Cardiac septum (tissue), 1 donor: Measurements from ENCODE around the gene FNIP2. TPM values are rescaled to one million over a fixed set of nuclear protein-coding genes. Genes with fewer than 3 reads are reported as not detected.
"Not testable (repeated sequence)": the region's sequence is repeated elsewhere in the genome, so short reads cannot be mapped to it uniquely, and the experiment has no call there.

ENCODE experiments used
- DNase-seq: peaks from one replicate; pipeline ENCODE4 v3.0.0-alpha.2; 2020; ENCODE audit warnings: low spot score
- intact Hi-C: fragments of 100-400 bp; cut with DNase I; formaldehyde crosslinking; loops from one replicate; pipeline ENCODE4 v1.14.0; 2022
- total RNA-seq: library from RNA; stranded (reverse); fragmentation: NEBNext Ultra II Directional; extraction: Animal tissue kit (Norgen Biotek cat#: 25700); gene quantifications from one replicate; pipeline ENCODE4 v1.2.1, GENCODE V29; 2021
- donor health status: DM: no; HTN: no; CAD: no.

FNIP2 gene
- total RNA-seq, 1 donor from 2014 or later = 38.5 TPM

DNA sequence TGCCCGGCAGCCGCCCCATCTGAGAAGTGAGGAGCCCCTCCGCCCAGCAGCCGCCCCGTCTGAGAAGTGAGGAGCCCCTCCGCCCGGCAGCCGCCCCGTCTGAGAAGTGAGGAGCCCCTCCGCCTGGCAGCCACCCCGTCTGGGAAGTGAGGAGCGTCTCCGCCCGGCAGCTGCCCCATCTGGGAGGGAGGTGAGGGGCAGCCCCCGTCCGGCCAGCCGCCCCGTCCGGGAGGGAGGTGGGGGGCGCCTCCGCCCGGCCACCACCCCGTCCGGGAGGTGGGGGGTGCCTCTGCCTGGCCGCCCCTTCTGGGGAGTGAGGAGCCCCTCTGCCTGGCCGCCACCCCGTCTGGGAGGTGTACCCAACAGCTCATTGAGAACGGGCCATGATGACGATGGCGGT, 113.3 kb downstream of the FNIP2 start:
- DNase-seq, intact Hi-C loops: not testable (repeated sequence)

DNA sequence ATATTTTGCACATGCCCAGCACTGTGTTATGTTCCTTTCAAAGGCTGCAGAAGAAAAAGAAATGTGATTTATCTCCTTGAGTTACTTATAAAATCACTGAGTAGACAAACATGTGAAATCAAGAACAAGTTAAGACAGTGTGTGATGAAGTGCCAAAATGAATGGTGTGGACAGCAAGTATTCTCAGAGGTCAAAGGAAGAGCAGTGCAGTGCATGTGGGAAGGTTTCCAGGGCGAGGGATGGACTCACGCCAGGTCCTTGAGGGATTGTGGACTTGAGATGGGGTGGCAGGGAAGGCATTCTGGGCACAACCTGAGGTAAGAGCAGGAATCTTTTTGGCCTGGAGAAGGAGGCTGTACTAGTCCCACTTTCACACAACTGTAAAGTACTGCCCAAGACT, 115.5 kb downstream of the FNIP2 start:
- no peak for DNase-seq
- intact Hi-C loops = no loop called here

DNA sequence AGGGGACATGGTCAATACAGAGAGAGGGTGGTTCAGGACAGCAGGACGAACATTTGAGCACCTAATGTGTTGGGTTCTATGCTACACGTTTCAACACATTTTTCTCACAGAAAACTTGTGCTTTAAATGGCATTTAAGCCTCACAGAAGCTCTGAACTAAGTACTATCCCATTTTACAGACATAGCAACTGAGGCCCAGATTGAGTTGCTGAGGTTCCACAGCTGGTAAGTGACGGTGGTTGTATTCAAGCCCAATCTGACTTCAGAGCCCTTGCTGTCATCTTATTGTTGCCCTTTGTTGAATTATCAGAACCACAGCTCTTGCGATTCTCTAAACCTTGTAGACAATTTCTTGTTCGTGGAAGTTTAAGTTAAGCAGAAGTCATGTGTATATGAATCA, 116.7 kb downstream of the FNIP2 start:
- intact Hi-C loops = no loop called here

DNA sequence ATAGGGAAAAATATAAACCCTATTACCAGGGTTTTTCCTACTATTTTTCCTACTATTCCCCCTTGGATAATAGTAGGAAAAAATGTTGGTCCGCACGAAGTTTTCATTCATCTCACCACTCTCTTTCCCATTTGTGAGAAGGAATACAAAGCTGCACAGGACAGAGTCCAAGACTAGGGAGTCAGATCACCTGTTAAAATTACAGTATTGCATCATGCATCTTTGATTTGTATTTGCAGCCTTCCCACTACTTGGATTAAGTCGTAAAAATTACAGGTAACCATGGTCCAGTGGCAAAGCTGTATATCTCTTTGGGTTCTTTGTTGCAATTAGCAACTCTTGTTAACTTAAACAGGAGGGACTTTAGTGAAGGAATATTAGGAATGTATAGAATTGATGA, 121.5 kb downstream of the FNIP2 start:
- intact Hi-C loops = no loop called here
- no peak for DNase-seq

More for the DNA sequence above, 116.7 kb downstream of the FNIP2 start:
- no peak for DNase-seq

DNA sequence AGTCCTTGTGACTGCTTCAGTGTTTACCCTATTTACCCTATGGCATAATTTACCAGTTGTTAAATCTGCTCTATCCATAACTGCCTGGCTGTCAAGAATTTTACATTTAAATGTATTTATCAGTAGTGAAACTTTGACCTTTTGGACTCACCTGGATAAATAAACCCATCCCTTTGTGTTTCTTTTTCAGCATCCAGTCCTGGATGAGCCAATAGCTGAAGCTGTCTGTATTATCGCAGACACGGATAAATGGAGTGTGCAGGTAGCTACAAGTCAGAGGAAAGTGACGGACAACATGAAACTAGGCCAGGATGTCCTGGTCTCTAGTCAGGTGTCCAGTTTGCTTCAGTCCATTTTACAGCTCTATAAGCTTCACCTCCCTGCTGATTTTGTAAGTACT, 122.4 kb downstream of the FNIP2 start:
- intact Hi-C loops = no loop called here

DNA sequence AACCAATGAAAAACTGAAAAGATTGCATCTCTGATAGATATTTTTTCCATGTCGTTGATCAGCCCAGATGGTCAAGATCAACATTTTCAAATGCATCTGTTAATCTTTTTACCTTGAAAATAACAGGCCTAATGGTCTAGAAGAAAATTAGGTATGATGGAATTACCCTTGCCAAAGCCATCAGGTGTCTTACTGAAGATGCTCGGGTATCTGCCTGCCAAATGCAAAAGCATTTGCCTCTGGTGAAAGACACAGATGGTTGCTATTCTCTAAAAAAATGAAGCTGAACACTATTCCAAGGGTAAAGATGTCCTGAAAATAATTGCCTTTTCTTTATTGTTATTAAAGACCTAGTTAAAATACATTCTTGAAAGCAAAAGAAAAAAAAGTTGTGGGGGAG, 126.0 kb downstream of the FNIP2 start:
- intact Hi-C loops = no loop called here
- no peak for DNase-seq

More for the DNA sequence above, 122.4 kb downstream of the FNIP2 start:
- no peak for DNase-seq

DNA sequence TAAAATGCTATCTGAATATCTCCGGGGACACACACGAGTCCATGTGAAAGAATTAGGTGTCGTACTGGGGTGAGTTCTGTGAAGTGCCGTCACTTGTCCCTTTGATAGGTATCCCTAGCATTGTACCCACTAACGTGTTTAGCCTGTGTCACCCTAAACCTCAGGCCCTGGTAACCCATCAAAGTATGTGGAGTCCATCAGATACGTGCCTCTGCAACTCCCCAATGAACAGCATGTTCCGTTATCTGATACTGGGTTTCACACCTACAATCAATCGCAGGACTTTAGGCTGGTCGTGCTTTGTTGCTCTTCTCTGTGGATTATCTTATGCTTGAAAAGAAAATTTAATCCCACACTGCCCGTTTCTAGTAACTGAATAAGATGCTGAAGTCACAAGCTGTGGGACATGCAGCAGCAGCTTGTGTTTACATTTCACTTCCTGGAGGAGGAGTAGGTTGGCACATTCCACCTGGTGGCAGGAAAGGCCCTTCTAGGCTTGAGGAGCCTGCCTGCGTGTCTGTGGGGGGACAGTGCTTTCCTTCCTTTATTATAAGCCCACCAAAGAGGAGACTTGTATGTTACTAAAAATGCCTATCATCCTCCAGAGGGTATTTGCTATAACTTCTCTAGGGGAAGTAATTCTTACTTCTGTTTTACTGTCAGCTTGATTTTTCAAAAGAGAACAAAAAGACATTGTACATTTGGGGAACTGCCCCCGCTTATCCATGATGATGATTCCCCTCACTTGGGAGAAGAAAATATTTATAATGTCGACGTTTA, 127.2 kb downstream of the FNIP2 start:
- DNase-seq = no peak
- intact Hi-C loops = no loop called here

DNA sequence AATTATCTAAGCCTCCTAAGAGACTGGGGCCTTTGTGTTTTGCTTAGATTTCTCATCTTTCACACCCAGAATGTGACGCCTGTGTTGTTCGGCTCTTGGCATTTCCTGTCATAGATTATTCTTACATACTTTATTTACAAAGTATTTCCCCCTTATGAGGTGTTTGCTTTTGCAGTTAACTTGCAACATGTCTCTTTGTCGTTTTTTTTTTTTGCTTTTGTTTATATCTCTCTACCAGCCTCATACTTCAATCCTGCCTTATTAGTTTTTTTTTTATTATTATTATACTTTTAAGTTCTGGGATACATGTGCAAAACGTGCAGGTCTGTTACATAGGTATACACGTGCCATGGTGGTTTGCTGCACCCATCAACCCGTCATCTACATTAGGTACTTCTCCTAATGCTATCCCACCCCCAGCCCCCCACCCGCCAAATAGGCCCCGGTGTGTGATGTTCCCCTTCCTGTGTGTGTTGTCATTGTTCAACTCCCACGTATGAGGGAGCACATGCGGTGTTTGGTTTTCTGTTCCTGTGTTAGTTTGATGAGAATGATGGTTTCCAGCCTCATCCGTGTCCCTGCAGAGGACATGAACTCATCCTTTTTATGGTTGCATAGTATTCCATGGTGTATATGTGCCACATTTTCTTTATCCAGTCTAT, 127.9 kb downstream of the FNIP2 start:
- DNase-seq, intact Hi-C loops: not testable (repeated sequence)

DNA sequence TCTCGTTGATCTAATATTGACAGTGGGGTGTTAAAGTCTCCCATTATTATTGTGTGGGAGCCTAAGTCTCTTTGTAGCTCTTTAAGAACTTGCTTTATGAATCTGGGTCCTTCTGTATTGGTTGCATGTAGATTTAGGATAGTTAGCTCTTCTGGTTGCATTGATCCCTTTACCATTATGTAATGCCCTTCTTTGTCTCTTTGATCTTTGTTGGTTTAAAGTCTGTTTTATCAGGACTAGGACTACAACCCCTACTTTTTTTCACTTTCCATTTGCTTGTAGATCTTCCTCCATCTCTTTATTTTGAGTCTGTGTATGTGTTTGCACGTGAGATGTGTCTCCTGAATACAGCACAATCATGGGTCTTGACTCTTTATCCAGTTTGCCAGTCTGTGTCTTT, 131.6 kb downstream of the FNIP2 start:
- DNase-seq, intact Hi-C loops: not testable (repeated sequence)

DNA sequence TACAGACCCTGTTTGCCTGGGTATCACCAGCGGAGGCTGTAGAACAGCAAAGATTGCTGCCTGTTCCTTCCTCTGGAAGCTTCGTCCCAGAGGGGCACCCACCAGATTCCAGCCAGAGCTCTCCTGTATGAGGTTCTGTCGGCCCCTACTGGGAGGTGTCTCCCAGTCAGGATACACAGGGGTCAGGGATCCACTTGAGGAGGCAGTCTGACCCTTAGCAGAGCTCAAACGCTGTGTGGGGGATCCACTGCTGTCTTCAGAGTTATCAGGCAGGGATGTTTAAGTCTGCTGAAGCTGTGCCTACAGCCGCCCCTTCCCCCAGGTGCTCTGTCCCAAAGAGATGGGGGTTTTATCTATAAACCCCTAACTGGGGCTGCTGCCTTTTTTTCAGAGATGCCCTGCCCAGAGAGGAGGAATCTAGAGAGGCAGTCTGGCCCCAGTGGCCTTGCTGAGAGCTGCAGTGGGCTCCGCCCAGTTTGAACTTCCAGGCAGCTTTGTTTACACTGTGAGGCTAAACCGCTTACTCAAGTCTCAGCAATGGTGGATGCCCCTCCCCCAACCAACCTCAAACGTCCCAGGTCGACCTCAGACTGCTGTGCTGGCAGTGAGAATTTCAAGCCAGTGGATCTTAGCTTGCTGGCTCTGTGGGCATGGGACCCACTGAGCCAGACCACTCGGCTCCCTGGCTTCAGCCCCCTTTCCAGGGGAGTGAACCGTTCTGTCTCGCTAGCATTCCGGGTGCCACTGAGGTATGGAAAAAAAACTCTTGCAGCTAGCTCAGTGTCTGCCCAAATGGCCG, 133.7 kb downstream of the FNIP2 start:
- intact Hi-C loops, DNase-seq: not testable (repeated sequence)

DNA sequence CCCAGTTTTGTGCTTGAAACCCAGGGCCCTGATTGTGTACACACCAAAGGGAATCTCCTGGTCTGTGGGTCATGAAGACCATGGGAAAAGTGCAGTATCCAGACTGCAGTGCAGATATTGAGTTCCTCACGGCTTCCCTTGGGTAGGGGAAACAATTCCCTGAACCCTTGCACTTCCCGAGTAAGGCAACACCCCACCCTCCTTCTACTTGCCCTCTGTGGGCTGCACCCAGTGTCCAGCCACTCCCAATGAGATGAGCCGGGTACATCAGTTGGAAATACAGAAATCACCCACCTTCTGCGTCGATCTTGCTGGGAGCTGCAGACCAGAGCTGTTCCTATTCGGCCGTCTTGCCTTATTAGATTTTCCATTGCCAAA, 134.2 kb downstream of the FNIP2 start:
- no peak for DNase-seq
- intact Hi-C loops = no loop called here

DNA sequence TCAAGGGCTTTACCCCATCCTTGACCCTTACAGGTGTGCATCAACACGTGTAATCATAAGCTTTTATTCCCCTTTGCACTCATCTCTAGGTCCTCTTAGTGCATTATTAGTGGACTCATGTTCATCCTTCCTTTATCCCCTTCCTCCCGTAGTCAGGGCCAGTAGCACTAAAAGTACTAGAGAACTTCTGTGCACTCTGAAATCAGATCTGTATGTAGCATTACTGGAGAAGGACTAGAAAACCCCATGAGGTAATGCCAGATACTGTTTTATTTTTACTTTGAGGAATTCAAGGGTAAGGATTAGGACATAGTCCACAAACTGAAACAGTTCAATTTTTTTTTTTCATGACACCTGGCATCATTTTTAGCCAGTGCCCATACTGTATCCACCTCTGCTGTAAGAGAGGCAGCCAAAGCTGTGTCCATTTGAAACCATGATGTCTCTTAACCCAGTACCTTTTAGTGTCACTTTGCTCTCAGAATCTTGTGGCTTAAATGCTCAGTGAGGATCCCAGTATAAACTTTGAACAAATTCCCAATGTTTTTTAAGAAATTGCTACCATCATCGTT, 134.7 kb downstream of the FNIP2 start:
- intact Hi-C loops = no loop called here
- DNase-seq = no peak

DNA sequence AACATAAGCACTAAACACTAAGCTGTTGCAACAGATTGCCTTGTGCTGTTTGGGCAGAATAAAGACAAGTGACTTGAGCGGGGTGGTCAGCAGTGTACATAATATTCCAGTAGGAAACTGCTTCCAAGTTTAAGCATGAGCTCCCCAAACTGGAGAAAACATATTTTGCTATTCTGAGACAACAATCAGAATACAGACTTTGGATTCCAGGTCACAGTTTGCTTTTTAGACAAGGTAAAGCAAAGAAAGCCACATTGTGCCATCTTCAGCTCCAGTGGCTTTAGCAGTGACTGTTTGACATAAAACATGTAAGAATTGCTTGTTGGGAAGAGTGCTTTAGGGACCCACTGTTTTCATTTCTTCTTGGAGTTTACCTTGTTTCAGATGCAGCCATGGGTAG, 136.0 kb downstream of the FNIP2 start:
- intact Hi-C loops = no loop called here
- no peak for DNase-seq

DNA sequence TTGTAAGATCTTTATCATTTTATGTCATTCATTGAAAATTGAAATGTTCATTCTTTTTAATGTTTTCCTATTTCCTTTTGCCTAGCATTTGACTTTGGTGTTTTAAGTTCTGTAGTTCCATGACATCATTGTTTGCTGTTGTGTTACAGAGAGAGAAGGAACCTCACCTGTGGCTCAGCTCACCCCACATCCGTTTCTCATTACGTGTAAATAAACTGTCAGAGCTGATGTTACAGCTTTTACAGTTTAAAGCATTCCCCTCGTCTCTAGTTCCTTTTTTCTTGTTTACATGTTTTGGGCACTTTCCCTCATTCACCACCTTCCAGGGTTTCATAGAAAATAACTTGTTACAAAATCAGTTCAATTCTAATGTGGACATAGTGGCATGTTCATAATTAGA, 137.2 kb downstream of the FNIP2 start:
- no peak for DNase-seq
- intact Hi-C loops = no loop called here

DNA sequence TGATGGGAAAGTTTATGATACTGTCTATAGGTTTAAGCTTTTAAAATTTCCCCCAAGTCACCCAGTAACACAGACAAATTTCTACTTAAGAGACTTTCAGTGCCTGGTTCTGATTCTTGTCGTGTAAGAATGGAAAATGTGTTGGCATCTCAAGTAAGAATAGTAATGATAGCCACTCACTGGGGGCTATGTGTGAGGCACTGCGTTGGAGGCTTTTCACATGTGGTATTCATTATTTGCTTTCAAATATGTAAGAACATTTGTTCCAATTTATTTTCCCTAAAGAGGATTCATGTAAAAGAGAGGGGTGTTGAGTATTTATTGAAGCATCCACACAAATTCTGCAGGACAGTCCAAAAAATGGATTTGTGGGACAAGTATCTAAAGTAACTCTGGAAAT, 143.6 kb downstream of the FNIP2 start:
- intact Hi-C loops = no loop called here
- no peak for DNase-seq

DNA sequence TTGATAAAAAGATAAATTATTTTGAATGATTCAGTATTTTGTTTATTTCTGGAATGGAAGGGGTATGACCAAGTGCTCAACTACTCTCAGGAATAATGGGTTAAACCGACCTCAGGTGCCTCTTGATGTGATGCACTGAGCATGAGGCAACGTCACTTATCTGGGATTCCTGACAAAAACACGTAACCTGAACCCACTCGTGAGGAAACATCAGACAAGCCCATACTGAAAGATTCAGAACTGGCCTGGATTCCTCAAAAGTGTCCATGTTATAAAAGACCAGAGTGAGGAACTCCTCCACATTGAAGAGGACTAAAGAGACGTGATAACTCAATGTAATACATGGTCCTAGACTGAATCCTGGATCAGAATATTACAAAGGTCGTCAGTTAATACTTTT, 144.0 kb downstream of the FNIP2 start:
- no peak for DNase-seq
- intact Hi-C loops = no loop called here

DNA sequence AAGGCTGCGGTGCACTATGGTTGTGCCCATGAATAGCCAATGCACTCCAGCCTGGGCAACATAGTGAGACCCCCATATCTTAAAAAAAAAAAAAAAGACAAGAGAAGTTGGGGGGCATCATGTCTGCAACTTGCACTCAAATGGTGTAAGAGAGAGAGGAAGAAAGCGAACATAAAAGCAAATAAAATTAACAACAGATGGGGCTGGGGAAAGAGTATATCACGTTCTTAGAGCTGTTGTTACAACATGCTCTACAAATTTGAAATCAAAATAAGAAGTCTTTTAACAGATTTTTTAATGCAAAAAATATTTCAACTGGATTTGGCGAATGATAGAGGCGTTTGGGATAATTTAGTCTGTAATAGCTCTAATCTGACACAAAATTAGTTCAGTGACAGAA, 144.9 kb downstream of the FNIP2 start:
- intact Hi-C loops = no loop called here

DNA sequence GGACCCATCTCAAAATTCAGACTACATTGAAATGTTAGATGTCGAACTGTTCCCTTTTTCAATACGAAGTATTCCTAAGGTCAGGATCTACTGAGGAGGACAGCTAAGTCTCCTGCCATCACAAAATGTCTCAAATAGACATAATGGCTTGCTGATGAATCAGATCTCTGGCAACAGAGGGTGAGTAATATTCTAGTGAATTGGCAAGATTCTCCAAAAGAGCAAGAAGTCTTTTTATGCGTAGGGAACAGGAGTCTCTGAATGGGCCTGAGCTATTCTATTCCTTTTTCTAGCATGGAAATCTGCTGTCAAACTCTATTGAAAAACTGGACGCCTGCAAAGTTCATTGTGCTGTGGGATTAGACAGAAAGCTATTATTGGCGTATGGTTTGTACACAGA, 145.4 kb downstream of the FNIP2 start:
- no peak for DNase-seq
- intact Hi-C loops = no loop called here

More for the DNA sequence above, 144.9 kb downstream of the FNIP2 start:
- DNase-seq = no peak

DNA sequence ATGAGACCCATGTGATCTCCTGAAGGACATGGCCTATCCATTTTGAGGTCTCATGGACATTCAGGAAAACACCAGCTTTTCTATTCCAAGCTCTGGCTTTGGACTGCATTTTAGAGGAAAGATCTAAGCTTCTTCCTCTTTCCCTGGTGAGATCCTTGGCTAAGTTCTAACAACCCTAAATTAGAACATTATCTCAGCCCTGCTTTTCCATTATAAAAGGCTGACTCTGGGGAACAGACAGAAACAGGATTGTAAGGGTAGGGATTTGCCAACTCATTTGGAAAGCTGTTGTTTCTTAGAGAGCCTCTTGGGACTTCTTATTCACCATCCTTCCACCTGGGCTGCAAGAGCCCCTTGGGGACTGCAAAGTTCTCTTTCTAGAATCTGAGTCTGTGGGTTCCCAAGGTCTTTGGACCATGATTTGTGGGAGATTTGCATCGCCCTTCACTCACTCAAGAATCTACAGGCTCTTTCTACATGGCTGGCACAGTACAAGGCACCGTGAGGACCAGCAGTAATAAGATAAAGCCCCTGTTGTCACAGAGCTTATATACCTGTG, 146.9 kb downstream of the FNIP2 start:
- no peak for DNase-seq
- intact Hi-C loops = no loop called here

DNA sequence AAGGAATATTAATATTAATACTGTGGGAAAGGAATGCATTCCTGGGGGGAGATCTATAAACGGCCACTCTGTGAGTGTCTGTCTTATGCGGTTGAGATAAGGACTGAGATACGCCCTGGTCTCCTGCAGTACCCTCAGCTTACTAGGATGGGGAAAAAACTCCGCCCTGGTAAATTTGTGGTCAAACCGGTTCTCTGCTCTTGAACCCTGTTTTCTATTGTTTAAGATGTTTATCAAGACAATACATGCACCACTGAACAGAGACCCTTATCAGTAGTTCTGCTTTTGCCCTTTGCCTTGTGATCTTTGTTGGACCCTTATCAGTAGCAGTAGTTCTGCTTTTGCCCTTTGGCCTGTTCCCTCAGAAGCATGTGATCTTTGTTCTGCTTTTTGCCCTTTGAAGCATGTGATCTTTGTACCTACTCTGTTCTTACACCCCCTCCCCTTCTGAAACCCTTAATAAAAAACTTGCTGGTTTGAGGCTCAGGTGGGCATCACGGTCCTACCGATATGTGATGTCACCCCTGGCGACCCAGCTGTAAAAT, 151.7 kb downstream of the FNIP2 start:
- intact Hi-C loops, DNase-seq: not testable (repeated sequence)
